GM12892 (cell line): ENCODE results near the gene SH2D6.

Experiments used
- POLR2A ChIP-seq: IDR thresholded peaks from 2 replicates; pipeline ENCODE4 v1.6.1; 2011; ENCODE audit warnings: low read depth, low read length, control low read depth
- TAF1 ChIP-seq: IDR thresholded peaks from 2 replicates; pipeline ENCODE4 v1.6.1; 2011; ENCODE audit warnings: low read depth, mild to moderate bottlenecking, control low read depth, low read length, borderline replicate concordance

DNA sequence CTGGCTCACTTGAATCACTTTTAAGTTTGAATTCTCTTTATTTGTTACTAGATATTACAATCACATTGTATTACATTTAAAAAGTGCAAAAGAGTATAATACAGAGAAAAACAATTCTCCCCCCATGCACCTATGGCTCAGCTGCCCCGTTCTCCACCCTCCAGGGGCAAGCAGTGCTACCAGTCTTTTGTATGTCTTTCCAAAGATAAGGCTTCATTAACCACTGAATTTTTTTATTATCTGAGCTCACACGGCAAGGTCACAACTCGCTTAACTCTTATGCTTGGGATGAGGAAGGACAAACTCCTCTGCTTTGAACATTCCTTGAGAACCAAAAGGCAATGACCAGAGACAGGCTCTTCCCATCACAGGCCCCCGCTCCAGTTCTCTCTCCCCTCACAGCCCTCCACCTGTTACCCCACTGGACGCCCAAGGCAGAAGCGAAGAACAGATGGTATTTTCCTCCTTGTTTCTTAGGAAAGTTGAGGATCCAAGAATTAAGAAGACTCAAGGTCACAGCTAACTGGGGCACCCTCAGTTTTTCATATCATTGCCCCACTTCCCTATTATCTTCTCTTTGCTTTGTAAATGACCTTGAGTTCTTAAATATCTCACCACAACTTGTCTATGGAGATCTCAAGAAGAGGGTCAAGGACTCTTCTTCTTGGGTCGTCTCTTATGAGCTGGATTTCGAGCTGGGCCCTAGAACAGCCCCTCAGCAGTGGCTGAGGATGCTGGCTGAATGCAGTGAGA, 30.1 kb downstream of the SH2D6 start:
- TF ChIP-seq POLR2A (no peak), TAF1 (no peak)
